ENCODE results near the gene LMBRD1. TPM values are rescaled to one million over a fixed set of nuclear protein-coding genes. Genes with fewer than 3 reads are reported as not detected.

The LMBRD1 gene
- total RNA-seq, 1 donor from 2014 or later, result 40.7 TPM

GRCh38 chr6:69630767-69631166 lies 166.0 kb downstream of the LMBRD1 start:
- TF ChIP-seq CTCF (IDR thresholded peaks at IDR 0.05), result no peak
- Mint-ChIP-seq H3K9me3 (ENCODE audit: unreplicated experiment) (peaks cover 3% of the 10 kb centered on the region), H3K4me1 (ENCODE audit: unreplicated experiment) (peaks cover 8% of the 10 kb centered on the region), H3K36me3 (ENCODE audit: unreplicated experiment) (no peaks in the 10 kb centered on the region), H3K27me3 (ENCODE audit: unreplicated experiment) (peaks cover 2% of the 10 kb centered on the region), H3K27ac (ENCODE audit: unreplicated experiment) (no peak overlapping the region), H3K4me3 (ENCODE audit: unreplicated experiment) (no peak overlapping the region)
- no peak for DNase-seq (ENCODE audit: extremely low spot score, unreplicated experiment)

- H3K9me3 Mint-ChIP-seq (ENCODE audit: unreplicated experiment), result peaks cover 3% of the 10 kb centered on the region
- no peaks in the 10 kb centered on the region for H3K36me3 Mint-ChIP-seq (ENCODE audit: unreplicated experiment)
- H3K27ac Mint-ChIP-seq (ENCODE audit: unreplicated experiment), result no peak overlapping the region
- TF ChIP-seq CTCF (IDR thresholded peaks at IDR 0.05), result no peak
- peaks cover 5% of the 10 kb centered on the region for H3K27me3 Mint-ChIP-seq (ENCODE audit: unreplicated experiment)
- H3K4me3 Mint-ChIP-seq (ENCODE audit: unreplicated experiment), result no peak overlapping the region
- H3K4me1 Mint-ChIP-seq (ENCODE audit: unreplicated experiment), result peaks cover 8% of the 10 kb centered on the region
- no peak for DNase-seq (ENCODE audit: extremely low spot score, unreplicated experiment)
These were observed 169.2 kb downstream of the LMBRD1 start for GRCh38 chr6:69627625-69628024.

DNA sequence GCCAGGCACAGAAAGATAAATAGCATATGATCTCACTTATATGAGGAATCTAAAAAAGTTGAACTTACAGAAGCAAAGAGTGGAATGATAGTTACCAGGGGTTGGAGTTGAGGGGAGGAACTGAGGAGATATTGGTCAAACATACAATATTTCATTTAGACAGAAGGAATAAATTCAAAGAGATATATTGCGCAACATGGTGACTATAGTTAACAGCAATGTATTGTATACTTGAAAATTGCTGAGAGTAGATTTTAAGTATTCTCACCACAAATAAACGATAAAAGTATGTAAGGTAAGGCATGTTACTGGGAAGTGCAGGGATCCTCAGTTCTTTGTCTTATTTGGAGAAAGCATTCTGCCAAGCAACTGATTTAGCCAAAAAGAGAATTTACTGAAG lies 171.9 kb downstream of the LMBRD1 start:
- TF ChIP-seq CTCF (IDR thresholded peaks at IDR 0.05), result no peak
- H3K9me3 Mint-ChIP-seq (ENCODE audit: unreplicated experiment), result peaks cover 3% of the 10 kb centered on the region
- H3K4me1 Mint-ChIP-seq (ENCODE audit: unreplicated experiment), result peaks cover 4% of the 10 kb centered on the region
- no peaks in the 10 kb centered on the region for H3K36me3 Mint-ChIP-seq (ENCODE audit: unreplicated experiment)
- peaks cover 5% of the 10 kb centered on the region for H3K27me3 Mint-ChIP-seq (ENCODE audit: unreplicated experiment)
- no peak overlapping the region for H3K27ac Mint-ChIP-seq (ENCODE audit: unreplicated experiment)
- H3K4me3 Mint-ChIP-seq (ENCODE audit: unreplicated experiment), result no peak overlapping the region
- no peak for DNase-seq (ENCODE audit: extremely low spot score, unreplicated experiment)

Other genes starting within 250 kb of the LMBRD1 start
- gene COL19A1, start 69.5 kb upstream of the LMBRD1 start, total RNA-seq, result not detected in 2 replicates

Data from osteocyte (in vitro differentiated cells).